Neuronal stem cell (in vitro differentiated cells): Measurements from ENCODE around the gene KIF11. TPM values are rescaled to one million over a fixed set of nuclear protein-coding genes. Genes with fewer than 3 reads are reported as not detected.

Experiments used
- DNase-seq: peaks from one replicate; pipeline ENCODE4 v3.0.0-alpha.2; 2013; ENCODE audit warnings: low spot score
- H2AFZ ChIP-seq: one replicate; pipeline ENCODE4 v1.6.1; 2013; ENCODE audit warnings: mild to moderate bottlenecking, low read length, inconsistent platforms
- H2AK5ac ChIP-seq: 2 replicates; pipeline ENCODE4 v1.6.1; 2013; ENCODE audit warnings: low read depth, mild to moderate bottlenecking, inconsistent platforms, low read length, moderate library complexity, mixed read lengths
- H2BK120ac ChIP-seq: 2 replicates; pipeline ENCODE4 v1.6.1; 2013; ENCODE audit warnings: low read depth, mild to moderate bottlenecking, inconsistent platforms, low read length, moderate library complexity, mixed read lengths
- H2BK12ac ChIP-seq: one replicate; pipeline ENCODE4 v1.6.1; 2013; ENCODE audit warnings: low read length, inconsistent platforms
- H2BK15ac ChIP-seq: 2 replicates; pipeline ENCODE4 v1.6.1; 2013; ENCODE audit warnings: mild to moderate bottlenecking, low read length, inconsistent platforms, mixed read lengths
- H2BK5ac ChIP-seq: one replicate; pipeline ENCODE4 v1.6.1; 2013; ENCODE audit warnings: inconsistent platforms, mild to moderate bottlenecking, low read length, moderate library complexity
- H3K14ac ChIP-seq: one replicate; pipeline ENCODE4 v1.6.1; 2013; ENCODE audit warnings: low read length, inconsistent platforms
- H3K18ac ChIP-seq: 2 replicates; pipeline ENCODE4 v1.6.1; 2013; ENCODE audit warnings: low read length, inconsistent platforms
- H3K23ac ChIP-seq: 2 replicates; pipeline ENCODE4 v1.6.1; 2013; ENCODE audit warnings: low read depth, mild to moderate bottlenecking, mixed read lengths, low read length, inconsistent platforms; ENCODE audit not compliant: poor library complexity
- H3K27ac ChIP-seq: replicated peaks from 3 replicates; pipeline ENCODE4 v1.5.1; 2013; ENCODE audit warnings: low read length, inconsistent platforms
- H3K27me3 ChIP-seq, 3 experiments: 2 replicates each; pipeline ENCODE4 v1.6.1; 2013; ENCODE audit warnings: low read length in 3 of 3, mild to moderate bottlenecking in 2 of 3, inconsistent platforms in 1 of 3, low read depth in 1 of 3, mixed read lengths in 1 of 3, moderate library complexity in 1 of 3; ENCODE audit not compliant: control insufficient read depth in 3 of 3, insufficient read depth in 3 of 3
- H3K36me3 ChIP-seq, 2 donors: replicated peaks in 1 of 2; 2 replicates each; pipeline ENCODE4 v1.6.1; 2013; ENCODE audit warnings: low read length in 2 of 2; ENCODE audit not compliant: control insufficient read depth in 2 of 2, insufficient read depth in 2 of 2
- H3K4ac ChIP-seq: 2 replicates; pipeline ENCODE4 v1.6.1; 2013; ENCODE audit warnings: inconsistent platforms, mild to moderate bottlenecking, low read length, moderate library complexity
- H3K4me1 ChIP-seq, 2 donors: 1 replicate in 1 of 2; 2 replicates in 1 of 2; pipeline ENCODE4 v1.6.1; 2013; ENCODE audit warnings: low read length in 2 of 2, low read depth in 1 of 2; ENCODE audit not compliant: control insufficient read depth in 2 of 2, insufficient read depth in 1 of 2
- H3K4me2 ChIP-seq: one replicate; pipeline ENCODE4 v1.6.1; 2013; ENCODE audit warnings: mild to moderate bottlenecking, low read length, inconsistent platforms; ENCODE audit not compliant: insufficient read depth, poor library complexity, severe bottlenecking
- H3K4me3 ChIP-seq, 2 donors: 2 replicates each; pipeline ENCODE4 v1.5.1; 2013; ENCODE audit warnings: low read length in 2 of 2, mild to moderate bottlenecking in 2 of 2, inconsistent platforms in 1 of 2, moderate library complexity in 1 of 2
- H3K79me1 ChIP-seq: one replicate; pipeline ENCODE4 v1.6.1; 2013; ENCODE audit warnings: low read depth, mild to moderate bottlenecking, inconsistent platforms, low read length, moderate library complexity
- H3K9ac ChIP-seq: one replicate; pipeline ENCODE4 v1.6.1; 2013; ENCODE audit warnings: mild to moderate bottlenecking, low read depth, low read length, inconsistent platforms; ENCODE audit not compliant: poor library complexity
- H3K9me3 ChIP-seq, 2 donors: replicated peaks in 1 of 2; 2 replicates each; pipeline versions ENCODE3 to v1.6.1; 2013; ENCODE audit warnings: low read length in 2 of 2, mild to moderate bottlenecking in 2 of 2, inconsistent platforms in 1 of 2, low read depth in 1 of 2, mixed read lengths in 1 of 2, moderate library complexity in 1 of 2; ENCODE audit not compliant: control insufficient read depth in 2 of 2, insufficient read depth in 1 of 2
- H4K8ac ChIP-seq: one replicate; pipeline ENCODE4 v1.6.1; 2013; ENCODE audit warnings: low read depth, mild to moderate bottlenecking, inconsistent platforms, low read length, moderate library complexity
- H4K91ac ChIP-seq: one replicate; pipeline ENCODE4 v1.6.1; 2013; ENCODE audit warnings: low read length, low read depth, mild to moderate bottlenecking, inconsistent platforms; ENCODE audit not compliant: poor library complexity
- WGBS, 2 donors: extraction: QIAGEN DNeasy Blood & Tissue Kit; methylation state at CpG; one replicate each; pipeline ENCODE4 v1.1.7; 2013; ENCODE audit warnings: missing lambda C conversion rate in 2 of 2, mixed read lengths in 1 of 2; ENCODE audit not compliant: insufficient read length in 2 of 2, insufficient replicate concordance in 1 of 2; ENCODE audit errors: extremely low coverage in 2 of 2; 5-methylcytosine and 5-hydroxymethylcytosine counted together
- small RNA-seq: library from polyadenylated mRNA; stranded (forward); fragments of <200 nt; extraction: miRNeasy Mini kit (QIAGEN cat#:217004); gene quantifications from one replicate; pipeline ENCODE3, GENCODE V24; 2013; ENCODE audit not compliant: insufficient read depth

KIF11 gene

GRCh38 chr10:92699518-92700381 lies 106.8 kb downstream of the KIF11 start:
- WGBS, 2 donors = no CpG with 5 or more reads among the region's 32 CpGs
- H3K23ac ChIP-seq = peak overlapping the region; percentile 43
- no peak overlapping the region for H2AK5ac ChIP-seq
- H2BK12ac ChIP-seq = no peak overlapping the region
- H3K4ac ChIP-seq = no peak overlapping the region
- no peak overlapping the region for H2BK5ac ChIP-seq
- no peak overlapping the region for H3K4me2 ChIP-seq
- no peak overlapping the region for H2BK15ac ChIP-seq
- no peak overlapping the region for H4K8ac ChIP-seq
- no peaks in the 10 kb centered on the region for H3K36me3 ChIP-seq
- H3K27ac ChIP-seq = no peak overlapping the region
- peak overlapping the region; percentile 35 for H3K18ac ChIP-seq
- peak overlapping the region in 1 of 2 donors; percentile 43 for H3K4me3 ChIP-seq
- H2AFZ ChIP-seq = peak overlapping the region; percentile 95
- no peak overlapping the region for H4K91ac ChIP-seq
- no peaks in the 10 kb centered on the region for H3K79me1 ChIP-seq
- no peak overlapping the region for H2BK120ac ChIP-seq
- no peak overlapping the region for H3K9ac ChIP-seq
- H3K27me3 ChIP-seq = peaks cover 23 to 61% (median 56%) of the 10 kb centered on the region in 3 experiments
- H3K4me1 ChIP-seq = peaks cover 0 to 8% of the 10 kb centered on the region in 2 donors
- peaks cover 0 to 4% of the 10 kb centered on the region in 2 donors for H3K9me3 ChIP-seq
- H3K14ac ChIP-seq = peak overlapping the region; percentile 38
- peak; percentile 6 for DNase-seq

- no peak overlapping the region for H3K23ac ChIP-seq
- no peak overlapping the region for H3K4me2 ChIP-seq
- H3K9ac ChIP-seq = no peak overlapping the region
- H2BK5ac ChIP-seq = no peak overlapping the region
- no peak overlapping the region for H3K27ac ChIP-seq
- no CpG with 5 or more reads among the region's 4 CpGs for WGBS, 2 donors
- no peak overlapping the region for H3K18ac ChIP-seq
- no peak overlapping the region for H2BK12ac ChIP-seq
- no peaks in the 10 kb centered on the region for H3K79me1 ChIP-seq
- H4K91ac ChIP-seq = no peak overlapping the region
- peaks cover 8 to 36% (median 31%) of the 10 kb centered on the region in 3 experiments for H3K27me3 ChIP-seq
- H4K8ac ChIP-seq = no peak overlapping the region
- no peak overlapping the region for H2BK120ac ChIP-seq
- H3K4ac ChIP-seq = no peak overlapping the region
- H3K4me1 ChIP-seq = peaks cover 0 to 4% of the 10 kb centered on the region in 2 donors
- peaks cover 0 to 1% of the 10 kb centered on the region in 2 donors for H3K9me3 ChIP-seq
- no peak overlapping the region for H3K4me3 ChIP-seq
- no peak overlapping the region for H2AK5ac ChIP-seq
- H2BK15ac ChIP-seq = no peak overlapping the region
- no peak overlapping the region for H2AFZ ChIP-seq
- DNase-seq = no peak
- no peak overlapping the region for H3K14ac ChIP-seq
- no peaks in the 10 kb centered on the region for H3K36me3 ChIP-seq
Measured at GRCh38 chr10:92702301-92702916, 109.5 kb downstream of the KIF11 start.

Small RNAs within 50 kb of the gene (small RNA-seq; reads per million reads assigned to genes)
- not detected for gene RN7SL644P
